Liver (tissue), 9 donors: ENCODE measurements around the gene DOCK6. TPM values are rescaled to one million over a fixed set of nuclear protein-coding genes. Genes with fewer than 3 reads are reported as not detected.
A peak's percentile ranks its signal among the peaks of the same experiment; 100 is the strongest.

ENCODE experiments used
- DNase-seq: peaks from one replicate; pipeline ENCODE4 v3.0.0-alpha.2; 2017; ENCODE audit warnings: low spot score
- H3K27ac ChIP-seq, 2 donors: one replicate each; pipeline ENCODE4 v1.7.0; 2013; ENCODE audit warnings: inconsistent platforms in 2 of 2, low read length in 2 of 2, control low read depth in 1 of 2, low read depth in 1 of 2, mild to moderate bottlenecking in 1 of 2
- H3K27me3 ChIP-seq, 4 donors: one replicate each; pipeline versions ENCODE4 v1.6.1 to v1.7.0; 2013; ENCODE audit warnings: low read length in 3 of 4, inconsistent platforms in 1 of 4, mild to moderate bottlenecking in 1 of 4, moderate library complexity in 1 of 4; ENCODE audit not compliant: control insufficient read depth in 4 of 4, insufficient read depth in 4 of 4
- H3K36me3 ChIP-seq, 4 donors: one replicate each; pipeline versions ENCODE4 v1.6.1 to v1.7.0; 2013; ENCODE audit warnings: low read length in 3 of 4, mild to moderate bottlenecking in 3 of 4, low read depth in 1 of 4, moderate library complexity in 1 of 4; ENCODE audit not compliant: control insufficient read depth in 4 of 4, insufficient read depth in 3 of 4
- H3K4me1 ChIP-seq, 4 donors: one replicate each; pipeline versions ENCODE4 v1.6.1 to v1.7.0; 2013; ENCODE audit warnings: low read length in 3 of 4, mild to moderate bottlenecking in 3 of 4, moderate library complexity in 1 of 4; ENCODE audit not compliant: control insufficient read depth in 4 of 4, insufficient read depth in 4 of 4
- H3K4me3 ChIP-seq, 3 donors: one replicate each; pipeline versions ENCODE4 v1.6.1 to v1.7.0; 2013; ENCODE audit warnings: low read length in 3 of 3, control low read depth in 1 of 3, low read depth in 1 of 3, mild to moderate bottlenecking in 1 of 3
- H3K9ac ChIP-seq, 2 donors: one replicate each; pipeline ENCODE4 v1.7.0; 2013; ENCODE audit warnings: low read length in 2 of 2, mild to moderate bottlenecking in 2 of 2, moderate library complexity in 2 of 2, control low read depth in 1 of 2, low read depth in 1 of 2
- H3K9me3 ChIP-seq, 4 donors: one replicate each; pipeline versions ENCODE4 v1.6.1 to v1.7.0; 2013; ENCODE audit warnings: low read length in 3 of 4; ENCODE audit not compliant: control insufficient read depth in 4 of 4
- EGR1 ChIP-seq, 2 donors: IDR thresholded peaks; 2 replicates each; pipeline ENCODE4 v1.6.1; 2016 to 2018; ENCODE audit warnings: antibody characterized with exemption in 2 of 2, low read depth in 2 of 2
- GABPA ChIP-seq, 2 donors: IDR thresholded peaks in 1 of 2; conservative IDR thresholded peaks in 1 of 2; 2 replicates each; pipeline ENCODE4 v1.6.1; 2016; ENCODE audit warnings: antibody characterized with exemption in 2 of 2, mild to moderate bottlenecking in 1 of 2, moderate library complexity in 1 of 2
- HNF4A ChIP-seq, 2 donors: conservative IDR thresholded peaks; 2 replicates each; pipeline ENCODE4 v1.6.1; 2016; ENCODE audit warnings: antibody characterized with exemption in 2 of 2, mild to moderate bottlenecking in 2 of 2
- HNF4G ChIP-seq: IDR thresholded peaks from 2 replicates; pipeline ENCODE4 v1.6.1; 2016; ENCODE audit warnings: antibody characterized with exemption
- NR2F2 ChIP-seq: IDR thresholded peaks from 2 replicates; pipeline ENCODE4 v1.6.1; 2016; ENCODE audit warnings: antibody characterized with exemption
- RXRA ChIP-seq, 2 donors: IDR thresholded peaks; 2 replicates each; pipeline ENCODE4 v1.6.1; 2017 to 2018; ENCODE audit warnings: antibody characterized with exemption in 2 of 2, mild to moderate bottlenecking in 1 of 2
- SP1 ChIP-seq: IDR thresholded peaks from 2 replicates; pipeline ENCODE4 v1.6.1; 2018; ENCODE audit warnings: antibody characterized with exemption, mild to moderate bottlenecking
- TAF1 ChIP-seq: conservative IDR thresholded peaks from 2 replicates; pipeline ENCODE4 v1.6.1; 2016; ENCODE audit warnings: antibody characterized with exemption, mild to moderate bottlenecking
- YY1 ChIP-seq: IDR thresholded peaks from 2 replicates; pipeline ENCODE4 v1.6.1; 2016; ENCODE audit warnings: antibody characterized with exemption, mild to moderate bottlenecking
- ZBTB33 ChIP-seq: IDR thresholded peaks from 2 replicates; pipeline ENCODE4 v1.6.1; 2016; ENCODE audit warnings: antibody characterized with exemption
- WGBS: extraction: QIAGEN DNeasy Blood & Tissue Kit; methylation state at CpG from one replicate; pipeline ENCODE4 v1.1.7; 2013; 5-methylcytosine and 5-hydroxymethylcytosine counted together
- polyA plus RNA-seq, 2 donors: library from polyadenylated mRNA; stranded (reverse) in 1 of 2; unstranded in 1 of 2; fragments of 200-250 nt in 1 of 2; fragments of >200 nt in 1 of 2; fragmentation: Nextera tagmentation in 1 of 2; extraction: Ambion mirVana in 1 of 2; gene quantifications; one replicate each; pipeline versions ENCODE4 v1.2.1 to v1.2.3, GENCODE V29; 2013 to 2015
- total RNA-seq, 2 donors: library from RNA; depleted of rRNA; stranded (reverse); fragments of >200 nt; gene quantifications; one replicate each; pipeline ENCODE4 v1.2.3, GENCODE V29; 2014
- TF ChIP-seq, protein P1 (sequence below): IDR thresholded peaks from 2 replicates; pipeline ENCODE4 v1.6.1; 2016; ENCODE audit warnings: antibody characterized with exemption, mild to moderate bottlenecking
- donor health status: healthy.
- donor health status: healthy.
- donor health status: healthy.
- donor health status: healthy.
- donor health status: healthy.

Gene DOCK6
- total and polyA plus RNA-seq, 4 donors, result 4.9 to 15.8 (median 13.7) TPM

GRCh38 chr19:11202488-11203193 lies 59.7 kb downstream of the DOCK6 start:
- TF ChIP-seq TAF1 (no peak), ZBTB33 (no peak), EGR1 (IDR thresholded peaks at IDR 0.05; ENCODE audit: low read depth in 2 of 2) (no peak)
- no peak overlapping the region for H3K9ac ChIP-seq
- no peaks in the 10 kb centered on the region for H3K36me3 ChIP-seq
- H3K27ac ChIP-seq, result peak overlapping the region; percentile 55 to 63
- H3K27me3 ChIP-seq, result no peaks in the 10 kb centered on the region
- WGBS, result 65% methylated on average over 20 of the region's 20 CpGs
- no peak for DNase-seq
- H3K4me3 ChIP-seq, result no peak overlapping the region
- no peaks in the 10 kb centered on the region for H3K9me3 ChIP-seq
- H3K4me1 ChIP-seq, result peaks cover 0 to 56% (median 32%) of the 10 kb centered on the region in 4 donors

DNA sequence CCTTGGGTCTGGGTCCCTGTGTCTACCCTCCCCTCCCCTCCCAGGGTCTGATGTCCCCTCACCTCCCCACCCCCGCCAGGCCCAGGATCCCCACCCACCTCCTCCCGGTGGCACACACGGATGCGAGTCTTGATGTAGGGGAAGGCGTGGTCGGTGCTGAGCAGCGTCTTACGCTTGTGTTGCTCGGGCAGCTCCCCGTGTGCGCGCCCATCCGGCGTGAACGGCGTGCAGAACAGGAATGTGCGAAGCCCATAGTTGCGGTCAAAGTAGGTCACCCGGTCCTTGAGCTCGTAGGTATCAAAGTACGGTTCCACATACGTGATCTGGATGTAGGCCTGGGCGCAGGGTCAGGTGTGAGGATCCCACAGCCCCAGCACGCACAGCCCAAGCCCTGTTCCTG lies 60.5 kb downstream of the DOCK6 start:
- no peaks in the 10 kb centered on the region for H3K9me3 ChIP-seq
- H3K9ac ChIP-seq, result no peak overlapping the region
- TF ChIP-seq HNF4A (conservative IDR thresholded peaks at IDR 0.05), result peak; percentile 13 to 30
- TF ChIP-seq GABPA (IDR thresholded peaks at IDR 0.05 in 1 of 2, conservative IDR thresholded peaks at IDR 0.05 in 1 of 2), result no peak
- no peak overlapping the region for H3K4me3 ChIP-seq
- no peaks in the 10 kb centered on the region for H3K27me3 ChIP-seq
- DNase-seq, result no peak
- no peaks in the 10 kb centered on the region for H3K36me3 ChIP-seq
- H3K27ac ChIP-seq, result peak overlapping the region in 1 of 2 donors; percentile 55
- peaks cover 0 to 56% (median 34%) of the 10 kb centered on the region in 4 donors for H3K4me1 ChIP-seq
- WGBS, result 89% methylated on average over 24 of the region's 24 CpGs

GRCh38 chr19:11200931-11201330 lies 61.4 kb downstream of the DOCK6 start:
- H3K4me1 ChIP-seq, result peaks cover 0 to 62% (median 40%) of the 10 kb centered on the region in 4 donors
- H3K9me3 ChIP-seq, result no peaks in the 10 kb centered on the region
- DNase-seq, result no peak
- H3K9ac ChIP-seq, result no peak overlapping the region
- no peaks in the 10 kb centered on the region for H3K36me3 ChIP-seq
- no peak overlapping the region for H3K27ac ChIP-seq
- 94% methylated on average over 9 of the region's 9 CpGs for WGBS
- no peaks in the 10 kb centered on the region for H3K27me3 ChIP-seq
- H3K4me3 ChIP-seq, result no peak overlapping the region
- no peak for TF ChIP-seq RXRA (IDR thresholded peaks at IDR 0.05)
- TF ChIP-seq NR2F2, result no peak
- TF ChIP-seq YY1, result no peak
- no peak for TF ChIP-seq SP1
- TF ChIP-seq, protein P1, sequence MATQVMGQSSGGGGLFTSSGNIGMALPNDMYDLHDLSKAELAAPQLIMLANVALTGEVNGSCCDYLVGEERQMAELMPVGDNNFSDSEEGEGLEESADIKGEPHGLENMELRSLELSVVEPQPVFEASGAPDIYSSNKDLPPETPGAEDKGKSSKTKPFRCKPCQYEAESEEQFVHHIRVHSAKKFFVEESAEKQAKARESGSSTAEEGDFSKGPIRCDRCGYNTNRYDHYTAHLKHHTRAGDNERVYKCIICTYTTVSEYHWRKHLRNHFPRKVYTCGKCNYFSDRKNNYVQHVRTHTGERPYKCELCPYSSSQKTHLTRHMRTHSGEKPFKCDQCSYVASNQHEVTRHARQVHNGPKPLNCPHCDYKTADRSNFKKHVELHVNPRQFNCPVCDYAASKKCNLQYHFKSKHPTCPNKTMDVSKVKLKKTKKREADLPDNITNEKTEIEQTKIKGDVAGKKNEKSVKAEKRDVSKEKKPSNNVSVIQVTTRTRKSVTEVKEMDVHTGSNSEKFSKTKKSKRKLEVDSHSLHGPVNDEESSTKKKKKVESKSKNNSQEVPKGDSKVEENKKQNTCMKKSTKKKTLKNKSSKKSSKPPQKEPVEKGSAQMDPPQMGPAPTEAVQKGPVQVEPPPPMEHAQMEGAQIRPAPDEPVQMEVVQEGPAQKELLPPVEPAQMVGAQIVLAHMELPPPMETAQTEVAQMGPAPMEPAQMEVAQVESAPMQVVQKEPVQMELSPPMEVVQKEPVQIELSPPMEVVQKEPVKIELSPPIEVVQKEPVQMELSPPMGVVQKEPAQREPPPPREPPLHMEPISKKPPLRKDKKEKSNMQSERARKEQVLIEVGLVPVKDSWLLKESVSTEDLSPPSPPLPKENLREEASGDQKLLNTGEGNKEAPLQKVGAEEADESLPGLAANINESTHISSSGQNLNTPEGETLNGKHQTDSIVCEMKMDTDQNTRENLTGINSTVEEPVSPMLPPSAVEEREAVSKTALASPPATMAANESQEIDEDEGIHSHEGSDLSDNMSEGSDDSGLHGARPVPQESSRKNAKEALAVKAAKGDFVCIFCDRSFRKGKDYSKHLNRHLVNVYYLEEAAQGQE, result no peak
- TF ChIP-seq HNF4G, result no peak
- no peak for TF ChIP-seq GABPA (IDR thresholded peaks at IDR 0.05 in 1 of 2, conservative IDR thresholded peaks at IDR 0.05 in 1 of 2)
